GM21529 (cell line): ENCODE data around the gene ITGA6.

Experiments
- ATAC-seq: cut with Tn5 transposase; IDR thresholded peaks from one replicate; pipeline ENCODE4 v1.9.1; 2021; ENCODE audit not compliant: unreplicated experiment

The ITGA6 gene

DNA sequence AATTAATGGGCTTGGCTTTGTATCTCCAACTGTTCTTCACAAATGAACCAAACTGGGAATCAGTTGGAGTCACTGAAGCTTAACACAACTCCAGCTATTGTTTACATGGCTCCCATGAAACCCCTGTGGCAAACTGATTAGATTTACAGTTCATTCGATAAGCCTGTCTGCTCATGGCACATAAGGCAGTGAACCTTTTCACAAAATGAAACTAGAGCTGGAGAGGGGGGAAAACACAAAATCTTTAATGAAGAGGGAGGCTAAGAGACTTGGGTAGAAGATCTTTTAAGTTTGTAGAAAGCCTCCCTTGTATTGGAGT, 11.6 kb upstream of the ITGA6 start:
- ATAC-seq, result no peak

GRCh38 chr2:172416447-172417058, 10.8 kb upstream of the ITGA6 start:
- no peak for ATAC-seq

- ATAC-seq, result no peak
Measured at GRCh38 chr2:172420216-172420615, 7.2 kb upstream of the ITGA6 start.

DNA sequence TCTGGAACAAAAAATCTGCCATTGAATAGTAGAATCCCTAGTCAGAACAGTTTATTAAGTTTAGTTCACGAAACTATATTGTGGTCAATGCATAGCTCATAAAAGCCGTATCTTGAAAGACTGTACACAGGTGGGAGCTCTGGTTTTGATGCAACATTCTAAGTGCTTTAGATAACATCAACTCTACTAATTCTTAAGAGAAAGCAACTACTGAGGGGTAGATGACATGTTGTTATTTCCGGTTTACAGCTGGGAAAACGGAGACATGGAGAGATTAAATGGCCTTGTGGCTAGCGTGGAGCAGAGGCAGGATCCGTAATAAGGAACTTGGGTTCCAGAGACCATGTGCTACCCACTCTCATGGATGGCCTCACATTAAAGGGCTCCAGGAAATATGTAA, 4.2 kb upstream of the ITGA6 start:
- ATAC-seq, result no peak

GRCh38 chr2:172425336-172425735, 2.0 kb upstream of the ITGA6 start:
- ATAC-seq, result no peak

DNA sequence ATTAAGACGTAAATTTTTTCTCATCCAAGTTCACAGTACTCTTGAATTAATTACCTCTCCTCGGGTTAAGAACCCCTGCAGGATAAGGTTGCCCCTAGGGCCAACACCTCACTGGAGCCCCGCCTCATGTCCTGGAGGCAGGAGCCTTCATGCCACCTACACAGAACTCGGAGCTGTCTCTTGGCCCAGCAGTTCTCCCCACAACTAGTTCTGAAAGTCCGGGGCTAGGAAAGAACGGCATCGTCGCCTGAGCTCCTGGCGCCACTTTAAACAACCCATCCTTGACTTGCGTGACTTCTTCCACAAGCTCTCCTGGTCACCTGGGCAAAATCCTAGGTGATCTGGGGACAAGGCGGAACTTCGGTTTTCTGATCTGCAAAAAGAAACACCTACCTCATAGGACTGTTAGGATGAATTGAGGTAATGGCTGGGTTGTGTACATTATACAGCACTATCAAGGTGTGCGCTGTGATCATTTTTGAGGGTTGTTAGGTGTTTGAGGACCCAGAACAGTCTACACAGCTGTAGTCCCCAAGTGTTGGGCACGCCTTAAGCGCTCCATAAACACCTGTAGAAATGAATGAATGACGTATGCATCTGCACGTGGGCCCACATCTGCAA, 641 bp upstream of the ITGA6 start:
- ATAC-seq, result no peak

DNA sequence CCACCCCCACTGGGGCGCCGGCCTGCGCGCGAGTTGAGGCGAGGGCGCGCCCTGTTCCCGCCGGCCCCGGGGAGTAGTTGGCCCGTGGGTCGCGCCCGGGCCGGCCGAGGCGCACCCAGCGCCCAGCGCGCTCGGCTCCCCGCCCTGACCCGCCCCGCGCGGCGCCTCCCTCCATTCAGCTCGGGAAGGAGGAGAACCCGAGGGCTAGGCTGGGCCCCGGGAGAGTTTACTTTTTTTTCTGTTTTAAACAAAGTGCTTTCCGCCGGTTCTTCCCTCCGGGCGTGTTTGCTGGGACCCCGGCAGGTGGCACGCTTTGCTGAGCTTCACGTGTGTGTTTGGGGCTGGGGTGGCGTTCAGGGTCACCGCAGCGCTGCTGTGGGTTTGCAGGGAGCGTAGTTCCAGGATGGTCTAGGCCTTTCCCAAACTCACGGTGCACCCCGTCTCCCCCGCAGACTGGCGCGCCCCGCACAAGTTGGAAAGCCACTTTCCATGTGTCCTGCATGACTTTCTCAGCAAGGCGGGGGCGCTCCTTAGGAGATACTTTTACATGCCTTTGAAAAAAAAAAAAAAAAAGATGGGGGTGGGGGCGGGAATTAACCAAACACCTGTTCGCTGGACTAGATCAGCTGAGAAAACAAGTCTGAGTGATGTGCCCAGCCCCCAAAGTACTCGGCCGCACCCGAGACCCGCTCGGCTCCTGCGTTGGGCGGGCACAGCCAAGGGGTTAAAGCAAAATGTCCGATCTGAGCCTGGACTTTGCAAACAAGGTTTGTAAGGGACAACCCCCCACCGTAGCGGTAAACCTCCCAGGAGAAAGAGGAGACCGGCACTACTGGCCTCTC, 825 bp downstream of the ITGA6 start:
- no peak for ATAC-seq

GRCh38 chr2:172428832-172429210, 1.4 kb downstream of the ITGA6 start:
- ATAC-seq, result no peak

- no peak for ATAC-seq
Measured at GRCh38 chr2:172429301-172429968, 2.0 kb downstream of the ITGA6 start.

DNA sequence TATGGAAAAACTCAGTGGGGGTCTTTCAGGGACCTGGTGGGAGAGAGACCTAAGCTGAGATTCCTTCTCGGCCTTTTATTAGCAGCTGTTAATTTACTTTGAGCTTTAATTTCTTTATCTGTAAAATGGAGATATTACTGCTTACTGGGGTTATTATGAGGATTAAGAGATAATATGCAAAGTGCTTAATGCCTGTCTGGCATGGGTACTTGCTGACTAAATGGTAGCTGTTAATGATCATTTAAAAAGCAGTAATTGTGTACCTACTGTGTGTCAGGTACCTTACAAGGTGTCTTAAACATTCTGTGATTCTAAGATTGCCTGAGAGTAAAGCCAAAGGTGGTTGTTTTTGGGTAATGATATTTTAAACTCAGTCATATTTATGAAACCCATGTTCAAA, 2.6 kb downstream of the ITGA6 start:
- ATAC-seq, result no peak

GRCh38 chr2:172430678-172431077, 3.3 kb downstream of the ITGA6 start:
- no peak for ATAC-seq

GRCh38 chr2:172431463-172431862, 4.1 kb downstream of the ITGA6 start:
- no peak for ATAC-seq

- no peak for ATAC-seq
Measured at GRCh38 chr2:172431993-172432392, 4.6 kb downstream of the ITGA6 start.

- ATAC-seq, result no peak
Measured at GRCh38 chr2:172433144-172433543, 5.8 kb downstream of the ITGA6 start.

DNA sequence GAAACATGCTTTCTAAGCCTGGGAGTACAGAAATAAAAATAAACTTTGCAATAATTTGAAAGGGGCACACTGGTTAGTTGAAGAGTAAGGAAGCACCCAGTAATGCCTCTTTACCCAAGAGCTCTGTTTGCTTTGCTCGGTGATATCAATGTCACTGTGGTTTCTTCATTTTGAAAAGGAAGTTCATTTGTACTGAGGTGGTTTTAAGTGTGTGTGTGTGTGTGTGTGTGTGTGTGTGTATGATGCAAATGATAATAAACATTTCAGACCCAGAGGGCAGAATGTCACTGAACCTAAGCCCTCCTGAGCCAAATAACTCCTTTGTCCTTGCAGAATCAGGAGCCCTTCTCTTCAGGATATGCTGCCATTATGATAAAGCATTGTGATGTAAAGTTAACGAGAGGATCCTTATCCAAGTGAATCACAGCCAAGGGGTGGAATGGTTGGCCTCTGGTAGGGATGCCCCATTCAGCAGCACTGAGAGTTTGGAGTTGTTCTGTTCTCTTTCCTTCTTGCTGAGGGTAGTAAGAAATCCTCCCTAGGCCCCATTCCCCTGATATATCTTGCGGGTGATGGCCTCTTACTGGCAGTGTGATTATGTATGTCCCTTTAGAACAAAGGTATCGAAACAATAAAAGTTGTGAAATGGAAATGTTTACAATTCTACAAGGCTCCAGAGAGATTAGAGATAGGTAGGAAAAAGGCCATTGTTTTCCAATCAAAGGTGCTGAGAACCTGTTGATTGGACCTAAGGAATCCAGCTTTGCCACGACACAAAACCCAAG, 7.6 kb downstream of the ITGA6 start:
- ATAC-seq, result no peak

DNA sequence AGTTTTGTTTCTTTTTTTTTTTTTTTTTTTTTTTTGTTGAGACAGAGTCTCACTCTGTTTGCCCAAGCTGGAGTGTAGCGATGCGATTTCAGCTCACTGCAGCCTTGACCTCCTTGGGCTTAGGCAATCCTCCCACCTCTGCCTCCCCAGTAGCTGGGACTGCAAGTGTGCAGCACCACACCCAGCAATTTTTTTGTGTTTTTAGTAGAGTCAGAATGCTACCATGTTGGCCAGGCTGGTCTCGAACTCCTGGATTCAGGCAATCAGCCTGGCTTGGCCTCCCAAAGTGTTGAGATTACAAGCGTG, 8.2 kb downstream of the ITGA6 start:
- no peak for ATAC-seq

DNA sequence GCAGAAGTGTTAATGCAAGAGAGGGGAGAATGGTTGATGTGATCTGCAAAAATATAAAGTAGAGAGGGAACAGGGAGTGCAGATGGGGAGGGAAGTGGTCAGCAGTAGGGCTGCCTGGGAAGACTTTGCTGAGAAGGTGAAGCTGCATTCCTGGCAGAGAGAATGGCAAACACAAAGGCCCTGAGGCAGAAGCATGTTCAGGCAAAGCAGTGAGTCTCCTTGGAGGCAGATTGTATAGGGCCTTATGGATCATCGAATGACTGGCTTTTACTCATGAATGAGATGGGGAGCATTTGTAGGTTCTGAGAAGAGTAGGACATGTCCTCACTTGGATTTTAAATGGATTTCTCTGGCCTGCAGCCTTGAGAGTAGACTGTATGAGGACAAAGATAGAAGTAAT, 9.5 kb downstream of the ITGA6 start:
- no peak for ATAC-seq

DNA sequence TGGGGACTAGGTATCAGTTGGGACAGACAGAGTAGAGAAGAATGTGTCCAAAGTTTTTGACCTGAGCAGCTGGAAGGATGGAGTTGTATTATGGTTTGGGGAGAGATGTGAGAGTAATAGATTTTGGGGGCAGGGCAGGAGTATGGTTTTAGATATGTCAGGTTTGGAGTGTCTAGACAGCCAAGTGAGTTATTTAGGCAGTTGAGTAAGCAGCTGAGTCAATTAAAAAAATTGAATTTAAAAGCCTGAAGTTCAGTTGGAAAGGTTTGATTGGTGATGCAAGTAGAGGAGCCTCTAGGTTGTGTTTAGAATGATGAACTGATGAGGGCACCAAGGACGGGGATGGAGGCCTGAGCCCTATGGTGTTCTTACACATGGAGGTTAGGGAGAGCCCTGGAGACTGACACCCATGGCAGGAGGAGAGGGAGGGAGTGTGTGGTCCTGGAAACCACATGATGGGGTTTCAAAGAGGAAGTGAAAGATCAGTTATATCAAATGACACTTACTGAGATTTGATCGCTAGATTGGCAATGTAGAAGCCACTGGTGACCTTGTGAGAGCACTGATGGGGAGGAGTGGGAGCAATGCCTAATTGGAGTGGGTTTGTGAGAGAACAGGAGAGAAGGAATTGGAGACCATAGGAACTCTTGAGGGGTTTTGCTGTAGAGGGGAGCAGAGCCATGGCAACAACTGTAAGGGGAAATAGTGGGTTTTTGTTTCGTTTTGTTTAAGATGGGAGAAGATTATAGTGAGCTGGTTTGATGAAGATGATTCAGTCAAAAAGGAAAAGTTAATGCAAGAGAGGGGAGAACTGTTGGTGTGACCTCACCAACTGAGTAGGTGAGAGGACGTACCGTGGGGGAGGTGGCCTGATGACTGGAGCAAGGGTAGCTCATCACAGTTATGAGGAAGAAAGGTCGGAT, 10.3 kb downstream of the ITGA6 start:
- ATAC-seq, result peak; percentile 68

DNA sequence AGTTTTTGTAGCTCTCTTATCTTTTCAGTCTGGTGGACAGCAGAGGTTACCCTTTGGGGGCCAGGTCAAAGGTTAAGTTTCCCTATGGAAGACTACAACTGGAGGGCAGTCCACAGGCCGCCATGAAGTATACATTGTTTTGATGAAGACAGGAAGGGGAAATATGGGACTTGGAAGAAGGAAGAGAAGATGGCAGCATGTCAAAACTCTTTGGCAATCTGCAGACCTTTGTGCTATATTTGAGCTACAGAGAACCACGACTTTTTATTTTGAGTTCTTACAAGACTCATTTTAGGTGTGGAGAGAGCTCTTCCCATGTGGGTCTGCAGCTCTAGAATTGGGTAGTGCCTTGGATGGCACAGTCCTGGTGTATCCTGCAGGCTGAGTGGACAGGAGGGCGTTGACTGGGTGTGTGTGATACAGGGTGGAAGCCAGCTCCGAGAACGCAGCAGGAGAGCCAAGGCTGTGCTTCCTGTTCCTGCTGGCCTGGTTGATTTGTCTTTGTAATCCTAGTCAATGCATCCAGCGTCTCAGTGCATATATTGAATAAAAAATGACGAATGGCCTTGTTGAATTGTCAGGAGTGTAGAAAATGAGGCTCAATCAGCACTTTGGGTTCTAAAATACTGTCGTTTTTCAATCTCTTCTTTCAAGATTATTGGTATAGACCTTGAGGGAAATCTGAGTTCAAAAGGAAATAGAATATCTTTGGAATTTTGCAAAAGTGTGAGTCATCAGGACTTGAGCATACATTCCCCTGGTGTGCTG, 11.5 kb downstream of the ITGA6 start:
- no peak for ATAC-seq

DNA sequence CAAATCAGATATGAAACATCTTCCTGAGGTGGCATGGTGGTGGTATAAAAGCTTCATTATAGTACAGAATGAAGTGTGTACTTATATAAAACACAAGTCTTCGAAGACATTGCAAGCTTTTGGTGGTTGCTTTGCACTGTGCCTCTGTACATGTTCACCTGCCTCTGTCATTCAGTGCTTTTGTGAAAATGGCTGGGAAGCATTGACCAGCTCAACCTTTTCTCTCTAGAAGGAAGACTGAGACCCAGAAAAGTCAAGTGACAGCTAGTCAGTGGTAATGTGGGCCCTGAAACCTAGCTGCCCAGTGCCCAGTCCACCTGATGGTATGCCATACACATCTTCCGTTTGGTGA, 12.1 kb downstream of the ITGA6 start:
- no peak for ATAC-seq
